CD4-positive, alpha-beta T cell treated with Interleukin-17A for 4 hours (primary cell): Measurements from ENCODE around the gene ITGB5.
"Not testable (repeated sequence)": the region's sequence is repeated elsewhere in the genome, so short reads cannot be mapped to it uniquely, and the experiment has no call there.

ENCODE experiments used
- DNase-seq: peaks from one replicate; pipeline ENCODE4 v3.0.0-alpha.2; 2020; ENCODE audit warnings: mixed read lengths

Gene ITGB5

DNA sequence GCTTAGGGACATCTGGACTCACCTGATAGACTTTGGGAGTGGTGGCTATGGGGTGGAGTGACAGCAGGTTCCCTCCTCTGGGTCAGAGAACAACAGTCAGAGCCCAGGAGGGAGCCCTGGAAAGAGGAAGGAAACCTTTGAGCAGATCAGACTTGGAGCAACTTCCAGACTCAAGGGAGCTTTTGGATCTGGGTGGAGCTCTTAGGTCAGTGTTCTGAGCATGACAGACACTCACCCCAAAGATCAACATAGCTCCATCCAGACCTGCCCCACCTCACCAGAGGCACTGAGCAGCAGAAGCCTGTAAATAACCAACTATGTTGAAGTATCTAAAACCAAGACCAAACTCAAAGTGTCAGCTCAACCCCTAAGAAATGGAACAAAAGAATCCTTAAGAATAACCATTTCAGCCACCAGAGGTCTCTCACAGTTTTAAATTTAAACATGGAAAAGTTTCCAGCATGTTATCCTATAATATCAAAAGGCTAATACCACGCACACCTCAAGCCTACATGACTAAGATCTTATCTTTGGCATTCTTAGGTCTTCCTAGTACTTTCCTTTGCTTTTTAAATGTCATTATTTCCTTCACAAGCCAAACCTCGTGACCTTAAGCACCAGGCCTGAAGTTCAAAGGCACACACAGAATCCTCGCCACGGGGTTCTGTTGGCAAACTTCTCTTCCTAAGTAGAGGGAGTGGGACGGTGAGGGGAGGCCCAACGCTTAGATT, 100.5 kb downstream of the ITGB5 start:
- DNase-seq = no peak

DNA sequence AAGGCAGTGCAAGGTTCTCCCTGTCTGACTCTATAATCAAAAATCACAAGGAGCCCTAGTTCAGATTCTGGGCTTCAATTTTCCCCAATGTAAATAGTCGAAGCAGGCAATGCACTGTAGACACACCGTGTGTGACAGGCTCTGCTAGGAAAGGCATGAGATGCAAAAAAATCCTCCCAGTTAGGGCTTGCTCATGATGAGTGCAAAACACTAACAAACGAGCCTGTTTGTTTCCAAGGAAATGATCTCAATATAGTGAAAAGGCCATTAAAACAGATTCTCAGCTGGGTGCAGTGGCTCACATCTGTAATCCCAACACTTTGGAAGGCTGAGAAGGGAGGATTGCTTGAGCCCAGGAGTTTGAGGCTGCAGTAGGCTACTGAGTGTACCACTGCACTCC, 101.2 kb downstream of the ITGB5 start:
- no peak for DNase-seq

GRCh38 chr3:124784686-124785382, 102.3 kb downstream of the ITGB5 start:
- no peak for DNase-seq

DNA sequence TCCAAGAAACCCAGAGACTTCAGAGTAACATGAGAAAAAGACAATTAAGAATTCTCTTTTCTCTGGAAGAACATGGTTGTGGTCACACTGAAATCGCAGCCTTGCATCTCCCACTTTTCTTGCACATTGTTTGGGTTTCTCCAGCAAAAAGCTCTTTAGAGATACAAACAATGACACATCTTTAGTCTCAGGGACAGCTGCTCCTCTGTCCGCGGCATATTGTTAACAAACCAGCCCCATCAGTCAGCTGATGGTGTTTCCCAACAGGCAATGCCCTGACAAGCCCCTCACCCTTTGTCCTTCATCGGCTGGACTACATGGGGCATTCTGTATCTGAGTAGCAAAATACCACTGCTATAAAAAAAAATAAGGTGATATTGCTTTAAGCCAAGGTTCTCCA, 103.5 kb downstream of the ITGB5 start:
- no peak for DNase-seq

DNA sequence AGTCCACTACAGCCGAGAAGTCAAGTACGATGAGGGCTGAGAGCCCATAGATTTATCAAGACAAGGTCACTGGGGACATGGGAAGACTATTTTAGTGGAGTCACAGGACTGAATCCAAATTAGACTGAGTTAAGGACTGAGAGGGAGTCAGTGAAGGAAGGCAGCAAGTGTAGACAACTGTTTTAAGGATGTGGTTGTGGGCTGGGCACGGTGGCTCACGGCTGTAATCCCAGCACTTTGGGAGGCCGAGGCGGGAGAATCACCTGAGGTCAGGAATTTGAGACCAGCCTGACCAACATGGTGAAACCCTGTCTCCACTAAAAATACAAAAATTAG, 104.8 kb downstream of the ITGB5 start:
- not testable (repeated sequence) for DNase-seq

- DNase-seq = no peak
These were observed 105.4 kb downstream of the ITGB5 start for GRCh38 chr3:124781476-124782376.

- DNase-seq = no peak
These were observed 106.2 kb downstream of the ITGB5 start for GRCh38 chr3:124780761-124781475.

- no peak for DNase-seq
These were observed 106.8 kb downstream of the ITGB5 start for GRCh38 chr3:124780356-124780755.

- no peak for DNase-seq
These were observed 107.4 kb downstream of the ITGB5 start for GRCh38 chr3:124779751-124780191.

DNA sequence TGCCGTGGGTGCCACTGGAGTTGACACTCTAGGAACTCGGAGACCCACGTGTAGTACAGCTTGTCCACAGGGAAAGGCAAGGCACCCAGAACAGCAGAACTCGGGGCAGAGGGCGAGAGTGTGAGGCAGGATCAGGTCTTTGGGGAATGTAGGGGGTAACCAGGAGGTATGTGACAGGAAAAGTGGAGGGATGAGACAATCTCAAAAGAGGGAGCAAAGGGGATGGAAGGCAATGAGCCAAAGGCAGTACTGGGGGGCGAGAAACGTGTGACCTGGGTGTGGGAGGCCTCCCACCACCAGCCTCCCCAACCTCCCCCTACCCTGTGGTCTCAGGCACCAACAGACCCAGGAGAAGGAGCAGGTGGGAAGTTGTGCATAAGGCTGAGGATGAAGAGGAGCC, 108.0 kb downstream of the ITGB5 start:
- DNase-seq = no peak

DNA sequence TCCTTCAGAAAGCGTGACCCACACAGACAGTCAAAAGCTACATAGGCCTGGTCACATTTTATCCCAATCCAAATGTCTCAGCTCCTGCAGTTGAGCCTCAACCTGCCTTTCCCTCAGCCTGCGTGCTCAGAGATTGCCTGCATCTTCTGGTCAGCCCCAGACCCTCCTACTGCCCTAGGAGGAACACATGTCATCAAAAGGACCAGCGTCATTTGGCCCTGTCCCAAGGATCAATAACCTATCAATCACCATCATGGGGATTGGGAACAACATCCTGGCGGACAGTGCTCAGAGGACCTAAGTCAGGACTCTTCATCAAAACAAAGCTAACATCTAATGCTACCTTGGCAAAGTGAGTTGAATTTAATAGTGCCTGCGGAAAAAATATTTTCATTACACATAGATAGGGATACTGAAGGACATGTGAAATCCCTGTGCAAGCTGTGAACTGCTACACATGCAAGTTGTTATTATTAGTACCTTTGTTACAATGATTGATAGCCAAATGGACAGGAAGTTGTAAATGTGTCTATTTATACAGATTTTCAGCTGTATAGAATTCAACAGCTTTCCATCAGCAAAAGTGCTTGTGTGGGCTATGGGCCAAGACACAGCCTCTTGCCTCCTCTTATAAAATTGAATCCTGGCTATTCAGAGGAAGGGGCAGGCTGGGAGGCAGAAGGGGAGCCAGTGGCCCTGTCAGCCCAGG, 109.2 kb downstream of the ITGB5 start:
- DNase-seq = no peak

DNA sequence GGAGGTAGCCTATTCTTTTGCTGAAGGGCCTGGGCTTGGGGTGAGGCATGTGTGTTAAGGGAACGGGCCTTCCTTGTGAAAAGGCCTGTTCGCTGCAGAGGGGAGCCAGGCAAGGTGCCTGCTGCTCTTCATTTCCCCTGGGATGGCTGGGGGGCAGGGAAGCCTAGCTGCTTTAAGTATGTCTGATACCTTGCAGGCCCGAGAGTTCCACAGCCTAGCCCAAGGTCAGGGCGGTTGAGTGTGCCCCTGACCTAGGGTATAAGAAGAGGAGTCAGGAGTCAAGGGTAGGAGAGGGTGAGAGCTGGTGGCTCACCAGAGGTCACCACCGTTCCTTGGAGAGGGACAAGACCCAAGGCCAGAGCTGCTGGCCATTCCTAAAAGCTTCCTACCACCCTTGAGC, 110.3 kb downstream of the ITGB5 start:
- DNase-seq = no peak

GRCh38 chr3:124775877-124776276, 111.3 kb downstream of the ITGB5 start:
- DNase-seq = no peak

DNA sequence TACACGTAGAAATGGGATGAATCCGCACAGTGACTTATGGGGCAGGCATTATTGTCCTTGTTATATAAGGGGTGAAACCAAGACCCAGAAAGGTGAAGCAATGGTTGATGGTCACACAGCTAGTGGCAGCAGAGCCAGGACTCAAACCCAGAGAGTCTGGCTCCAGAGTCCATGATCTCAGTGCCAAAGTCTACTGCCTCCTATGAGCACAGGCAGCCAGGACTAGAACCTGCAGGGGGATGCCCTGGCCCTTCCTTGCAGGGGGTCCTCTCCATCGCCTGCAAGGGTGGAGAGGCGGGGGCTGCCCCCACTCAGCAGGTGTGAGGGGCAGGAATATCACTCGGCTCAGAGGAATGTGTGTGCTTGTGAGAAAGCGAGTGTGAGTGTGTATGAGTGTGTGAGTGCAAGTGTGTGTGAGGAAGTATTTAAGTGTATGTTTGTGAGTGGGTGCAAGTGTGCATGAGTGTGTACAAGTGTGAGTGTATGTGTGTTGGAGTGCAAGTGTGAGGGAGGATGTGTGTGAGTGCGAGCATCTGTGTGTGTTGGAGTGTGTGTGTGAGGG, 112.2 kb downstream of the ITGB5 start:
- DNase-seq = no peak

GRCh38 chr3:124774327-124774718, 112.8 kb downstream of the ITGB5 start:
- no peak for DNase-seq

- DNase-seq = no peak
These were observed 113.5 kb downstream of the ITGB5 start for GRCh38 chr3:124773351-124774326.

DNA sequence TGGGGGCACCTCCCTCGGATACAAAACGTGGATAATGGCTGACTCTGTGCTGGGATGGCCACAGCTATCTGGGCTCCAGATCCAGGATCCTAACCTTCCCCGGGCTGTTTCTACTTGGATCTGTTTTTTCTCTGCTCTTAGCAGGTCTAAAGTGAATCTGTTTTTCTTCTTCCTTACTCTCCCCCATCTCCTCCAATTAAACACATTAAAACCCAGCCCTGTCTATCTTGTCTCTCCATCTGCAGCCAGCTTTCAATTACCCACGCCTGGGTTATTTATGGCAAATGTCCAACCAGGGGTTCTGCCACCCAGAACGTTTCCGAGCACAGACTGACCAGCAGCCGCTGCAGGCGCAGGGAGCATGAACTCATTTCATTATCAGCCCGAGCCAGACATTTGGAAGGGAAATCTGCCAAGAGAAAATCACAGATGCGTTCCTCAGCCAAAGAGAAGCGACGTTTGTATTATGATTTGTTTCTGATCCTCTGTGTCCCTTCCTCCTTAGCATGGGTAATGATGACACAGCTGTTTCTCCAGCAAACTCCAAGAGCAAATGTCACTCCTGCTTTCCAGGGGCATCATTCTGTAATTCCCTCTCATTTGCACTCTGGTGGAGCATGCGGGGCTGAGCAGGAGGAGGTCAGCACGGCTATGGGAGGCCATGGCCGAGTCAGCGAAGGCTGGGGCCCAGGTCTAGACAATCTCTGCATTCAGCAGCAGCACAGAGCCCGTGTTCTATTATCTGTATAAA, 114.9 kb downstream of the ITGB5 start:
- no peak for DNase-seq

DNA sequence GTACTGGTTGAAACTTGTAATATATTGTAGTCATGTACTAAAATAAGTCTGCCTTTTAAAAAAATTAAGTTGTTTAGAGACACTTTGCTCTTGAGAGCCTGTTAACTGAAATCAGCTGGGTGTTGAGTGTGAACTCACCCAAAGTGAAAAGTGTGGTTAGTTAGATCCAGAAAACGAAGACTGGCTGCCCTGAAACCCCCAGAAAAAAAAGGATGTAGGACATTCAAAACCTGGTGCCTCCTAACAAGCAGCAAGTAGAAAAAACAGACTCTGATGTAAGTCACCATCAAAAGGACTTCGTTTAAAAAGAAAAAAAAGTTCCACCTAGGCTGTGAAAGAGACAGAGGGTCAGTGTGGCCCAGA, 116.1 kb downstream of the ITGB5 start:
- DNase-seq = no peak

DNA sequence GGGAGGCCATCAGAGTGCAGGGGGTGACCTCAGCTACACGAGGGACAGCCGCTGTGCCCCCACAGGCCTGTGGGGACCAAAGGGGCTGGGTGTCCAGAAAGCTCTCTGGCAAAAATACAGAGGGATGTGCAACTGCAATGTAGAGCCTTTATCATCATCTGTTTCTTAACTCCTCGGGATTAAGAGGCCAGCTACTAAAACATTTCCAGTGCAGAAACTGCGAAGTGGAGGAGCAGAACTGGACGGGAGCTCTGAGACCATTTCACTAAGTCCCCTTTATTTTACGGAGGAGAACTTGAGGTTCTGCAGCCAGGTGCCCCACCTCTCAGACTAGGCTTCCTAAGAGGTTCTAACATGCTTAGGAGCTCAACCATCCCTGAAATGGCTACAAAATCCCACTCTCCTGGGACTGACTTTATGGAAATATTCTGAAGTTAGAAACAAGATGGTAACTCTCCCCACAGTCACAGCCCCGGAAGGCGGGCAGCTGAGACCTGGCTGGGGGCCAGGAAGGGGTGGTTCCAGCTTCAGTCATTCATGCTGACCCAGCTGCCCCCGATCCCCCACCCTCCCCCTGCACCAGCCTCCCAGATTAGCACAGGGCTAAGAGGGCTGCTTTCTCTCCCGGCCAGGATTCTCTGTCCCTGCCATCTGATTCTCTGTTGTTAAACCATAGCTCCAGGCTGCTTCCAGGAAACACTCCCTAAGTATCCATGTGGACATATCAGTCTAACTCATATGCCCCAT, 116.7 kb downstream of the ITGB5 start:
- no peak for DNase-seq
